ENCODE data around the gene HAPSTR1.

- no peak for TF ChIP-seq ZNF747 (tag by site-specific recombination; IDR thresholded peaks at IDR 0.05)
- TF ChIP-seq KLF9 (tag by site-specific recombination; IDR thresholded peaks at IDR 0.05; ENCODE audit: low read depth): no peak
- TF ChIP-seq, protein P1, sequence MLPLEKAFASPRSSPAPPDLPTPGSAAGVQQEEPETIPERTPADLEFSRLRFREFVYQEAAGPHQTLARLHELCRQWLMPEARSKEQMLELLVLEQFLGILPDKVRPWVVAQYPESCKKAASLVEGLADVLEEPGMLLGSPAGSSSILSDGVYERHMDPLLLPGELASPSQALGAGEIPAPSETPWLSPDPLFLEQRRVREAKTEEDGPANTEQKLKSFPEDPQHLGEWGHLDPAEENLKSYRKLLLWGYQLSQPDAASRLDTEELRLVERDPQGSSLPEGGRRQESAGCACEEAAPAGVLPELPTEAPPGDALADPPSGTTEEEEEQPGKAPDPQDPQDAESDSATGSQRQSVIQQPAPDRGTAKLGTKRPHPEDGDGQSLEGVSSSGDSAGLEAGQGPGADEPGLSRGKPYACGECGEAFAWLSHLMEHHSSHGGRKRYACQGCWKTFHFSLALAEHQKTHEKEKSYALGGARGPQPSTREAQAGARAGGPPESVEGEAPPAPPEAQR (tag by site-specific recombination; IDR thresholded peaks at IDR 0.05): no peak
- no peak for TF ChIP-seq SETDB1 (IDR thresholded peaks at IDR 0.05; ENCODE audit: insufficient read length, low read length)
- no peak for TF ChIP-seq ZNF132 (tag by site-specific recombination; IDR thresholded peaks at IDR 0.05; ENCODE audit: borderline replicate concordance)
- TF ChIP-seq, protein P2, sequence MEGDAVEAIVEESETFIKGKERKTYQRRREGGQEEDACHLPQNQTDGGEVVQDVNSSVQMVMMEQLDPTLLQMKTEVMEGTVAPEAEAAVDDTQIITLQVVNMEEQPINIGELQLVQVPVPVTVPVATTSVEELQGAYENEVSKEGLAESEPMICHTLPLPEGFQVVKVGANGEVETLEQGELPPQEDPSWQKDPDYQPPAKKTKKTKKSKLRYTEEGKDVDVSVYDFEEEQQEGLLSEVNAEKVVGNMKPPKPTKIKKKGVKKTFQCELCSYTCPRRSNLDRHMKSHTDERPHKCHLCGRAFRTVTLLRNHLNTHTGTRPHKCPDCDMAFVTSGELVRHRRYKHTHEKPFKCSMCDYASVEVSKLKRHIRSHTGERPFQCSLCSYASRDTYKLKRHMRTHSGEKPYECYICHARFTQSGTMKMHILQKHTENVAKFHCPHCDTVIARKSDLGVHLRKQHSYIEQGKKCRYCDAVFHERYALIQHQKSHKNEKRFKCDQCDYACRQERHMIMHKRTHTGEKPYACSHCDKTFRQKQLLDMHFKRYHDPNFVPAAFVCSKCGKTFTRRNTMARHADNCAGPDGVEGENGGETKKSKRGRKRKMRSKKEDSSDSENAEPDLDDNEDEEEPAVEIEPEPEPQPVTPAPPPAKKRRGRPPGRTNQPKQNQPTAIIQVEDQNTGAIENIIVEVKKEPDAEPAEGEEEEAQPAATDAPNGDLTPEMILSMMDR (tag by site-specific recombination; IDR thresholded peaks at IDR 0.05): no peak
- no peak for TF ChIP-seq ZNF184 (tag by site-specific recombination; IDR thresholded peaks at IDR 0.05)
- no peak for TF ChIP-seq ZNF549 (tag by site-specific recombination; IDR thresholded peaks at IDR 0.05)
- no peak for TF ChIP-seq ZNF121 (tag by site-specific recombination; IDR thresholded peaks at IDR 0.05)
- no peak for TF ChIP-seq ZNF18 (tag by site-specific recombination; IDR thresholded peaks at IDR 0.05)
- TF ChIP-seq ZNF76 (tag by site-specific recombination; IDR thresholded peaks at IDR 0.05; ENCODE audit: borderline replicate concordance, low read depth): no peak
- TF ChIP-seq BCL11B (tag by site-specific recombination; IDR thresholded peaks at IDR 0.05; ENCODE audit: low read depth): no peak
- no peak for TF ChIP-seq ZNF514 (tag by site-specific recombination; IDR thresholded peaks at IDR 0.05)
Observed at GRCh38 chr16:9118170-9118569, 26.7 kb downstream of the HAPSTR1 start.

Data from HEK293 (cell line).